Endodermal cell (in vitro differentiated cells): Measurements from ENCODE around the gene RNF149. TPM values are rescaled to one million over a fixed set of nuclear protein-coding genes. Genes with fewer than 3 reads are reported as not detected.

Experiments used
- DNase-seq: peaks from one replicate; pipeline ENCODE4 v3.0.0-alpha.2; 2017
- H3K27ac ChIP-seq: 2 replicates; pipeline ENCODE4 v1.5.1; 2013; ENCODE audit warnings: mild to moderate bottlenecking, low read depth, low read length, moderate library complexity
- H3K27me3 ChIP-seq: 2 replicates; pipeline ENCODE4 v1.6.1; 2013; ENCODE audit warnings: mild to moderate bottlenecking, low read length, moderate library complexity; ENCODE audit not compliant: insufficient read depth, control insufficient read depth, poor library complexity, severe bottlenecking
- H3K36me3 ChIP-seq: 2 replicates; pipeline ENCODE4 v1.7.0; 2013; ENCODE audit warnings: mild to moderate bottlenecking, low read length, moderate library complexity; ENCODE audit not compliant: control insufficient read depth, insufficient read depth
- H3K4me1 ChIP-seq: one replicate; pipeline ENCODE4 v1.7.0; 2013; ENCODE audit warnings: low read length; ENCODE audit not compliant: control insufficient read depth, insufficient read depth
- H3K4me3 ChIP-seq: 2 replicates; pipeline ENCODE4 v1.5.1; 2013; ENCODE audit warnings: mild to moderate bottlenecking, low read length, moderate library complexity
- H3K9ac ChIP-seq: 2 replicates; pipeline ENCODE4 v1.6.1; 2013; ENCODE audit warnings: mild to moderate bottlenecking, low read length, moderate library complexity; ENCODE audit not compliant: poor library complexity, severe bottlenecking; ENCODE audit errors: extremely low read depth
- H3K9me3 ChIP-seq: 2 replicates; pipeline ENCODE4 v1.6.1; 2013; ENCODE audit warnings: mild to moderate bottlenecking, low read length, moderate library complexity; ENCODE audit not compliant: control insufficient read depth
- H3K27ac Mint-ChIP-seq: 2 replicates; pipeline ENCODE4 v1.8.0; 2020; ENCODE audit warnings: mixed read lengths
- H3K27me3 Mint-ChIP-seq: 2 replicates; pipeline ENCODE4 v1.8.0; 2021; ENCODE audit warnings: mild to moderate bottlenecking, mixed read lengths; ENCODE audit not compliant: insufficient read depth
- H3K36me3 Mint-ChIP-seq: 2 replicates; pipeline ENCODE4 v1.8.0; 2020; ENCODE audit warnings: low read depth, mixed read lengths
- H3K4me1 Mint-ChIP-seq: 2 replicates; pipeline ENCODE4 v1.8.0; 2020; ENCODE audit warnings: mixed read lengths
- H3K4me3 Mint-ChIP-seq: 2 replicates; pipeline ENCODE4 v1.8.0; 2020; ENCODE audit warnings: mild to moderate bottlenecking, moderate library complexity, mixed read lengths
- H3K9me3 Mint-ChIP-seq: 2 replicates; pipeline ENCODE4 v1.8.0; 2020; ENCODE audit warnings: mild to moderate bottlenecking, mixed read lengths
- CTCF ChIP-seq: fragments of 200-600 bp; sonication (generic); conservative IDR thresholded peaks from 2 replicates; pipeline ENCODE4 v1.5.0; 2021; ENCODE audit warnings: antibody characterized with exemption, mild to moderate bottlenecking
- WGBS, 2 experiments: methylation state at CpG; one replicate each; pipeline versions ENCODE4 v1.1.5 to v1.1.7; 2013; ENCODE audit warnings: missing lambda C conversion rate in 2 of 2, mixed read lengths in 1 of 2; ENCODE audit not compliant: insufficient coverage in 1 of 2, insufficient read length in 1 of 2; 5-methylcytosine and 5-hydroxymethylcytosine counted together
- total RNA-seq, 2 donors: library from RNA; stranded (reverse); fragmentation: NEBNext Ultra II Directional in 1 of 2; extraction: Animal tissue kit (Norgen Biotek cat#: 25700) in 1 of 2; gene quantifications; 2 replicates in 1 of 2; 3 replicates in 1 of 2; pipeline ENCODE4 v1.2.1, GENCODE V29; 2021

RNF149 gene
- total RNA-seq, 2 donors from 2014 or later, result 26.4 to 36.3 TPM

- Mint-ChIP-seq H3K9me3 (no peaks in the 10 kb centered on the region), H3K27me3 (no peaks in the 10 kb centered on the region), H3K27ac (no peak overlapping the region), H3K36me3 (peaks cover 68% of the 10 kb centered on the region), H3K4me1 (peaks cover 19% of the 10 kb centered on the region), H3K4me3 (no peak overlapping the region)
- no peaks in the 10 kb centered on the region for H3K27me3 ChIP-seq
- no peak overlapping the region for H3K9ac ChIP-seq
- no peak for TF ChIP-seq CTCF
- no peak overlapping the region for H3K27ac ChIP-seq
- no peak overlapping the region for H3K4me3 ChIP-seq
- DNase-seq, result no peak
- H3K9me3 ChIP-seq, result peaks cover 8% of the 10 kb centered on the region
- WGBS, 2 experiments, result 90% methylated on average over 1 of the region's 1 CpG; no CpG with 5 or more reads in 1 of the 2 experiments
- H3K36me3 ChIP-seq, result peaks cover 74% of the 10 kb centered on the region
- H3K4me1 ChIP-seq, result peaks cover 3% of the 10 kb centered on the region
Measured at GRCh38 chr2:101263377-101263800, 45.1 kb downstream of the RNF149 start.

- Histone ChIP-seq H3K27ac (no peak overlapping the region), H3K36me3 (peaks cover 75% of the 10 kb centered on the region), H3K4me3 (no peak overlapping the region), H3K9ac (no peak overlapping the region), H3K4me1 (peaks cover 3% of the 10 kb centered on the region), H3K9me3 (peaks cover 8% of the 10 kb centered on the region), H3K27me3 (no peaks in the 10 kb centered on the region)
- Mint-ChIP-seq H3K36me3 (peaks cover 67% of the 10 kb centered on the region), H3K4me3 (no peak overlapping the region), H3K9me3 (no peaks in the 10 kb centered on the region), H3K27ac (no peak overlapping the region), H3K27me3 (no peaks in the 10 kb centered on the region), H3K4me1 (peaks cover 19% of the 10 kb centered on the region)
- WGBS, 2 experiments, result 92 to 100% methylated on average over 1 to 4 of the region's 4 CpGs
- no peak for TF ChIP-seq CTCF
- DNase-seq, result no peak
Measured at GRCh38 chr2:101262142-101262541, 46.4 kb downstream of the RNF149 start.

- Mint-ChIP-seq H3K9me3 (no peaks in the 10 kb centered on the region), H3K27ac (no peak overlapping the region), H3K36me3 (peaks cover 50% of the 10 kb centered on the region), H3K27me3 (no peaks in the 10 kb centered on the region), H3K4me1 (peaks cover 11% of the 10 kb centered on the region), H3K4me3 (no peak overlapping the region)
- WGBS, 2 experiments, result 96 to 97% methylated on average over 3 to 8 of the region's 8 CpGs
- DNase-seq, result no peak
- no peak overlapping the region for H3K9ac ChIP-seq
- no peak for TF ChIP-seq CTCF
- H3K9me3 ChIP-seq, result peaks cover 8% of the 10 kb centered on the region
- peaks cover 49% of the 10 kb centered on the region for H3K36me3 ChIP-seq
- H3K4me3 ChIP-seq, result no peak overlapping the region
- H3K27me3 ChIP-seq, result no peaks in the 10 kb centered on the region
- peaks cover 3% of the 10 kb centered on the region for H3K4me1 ChIP-seq
- H3K27ac ChIP-seq, result no peak overlapping the region
Measured at GRCh38 chr2:101258804-101259203, 49.7 kb downstream of the RNF149 start.
